ENCODE results near the gene STIM2. TPM values are rescaled to one million over a fixed set of nuclear protein-coding genes. Genes with fewer than 3 reads are reported as not detected.

STIM2 gene
- total RNA-seq, 1 experiment from 2014 or later, result 30.2 TPM

- BruUV-seq (replicated peaks), result no TSS peak
- Histone ChIP-seq H2AFZ (peak overlapping the region; percentile 94), H3F3A (ENCODE audit: insufficient read depth, low read depth) (peaks cover 19% of the 10 kb centered on the region), H3K27me3 (ENCODE audit: insufficient read depth, low read depth) (no peaks in the 10 kb centered on the region), H3K36me3 (ENCODE audit: low read depth) (no peaks in the 10 kb centered on the region), H4K20me1 (ENCODE audit: insufficient read depth) (no peaks in the 10 kb centered on the region), H3K9me3 (ENCODE audit: insufficient read depth, low read depth) (no peaks in the 10 kb centered on the region), H3K79me2 (ENCODE audit: low read depth) (peaks cover 32% of the 10 kb centered on the region), H3K27ac (no peak overlapping the region), H3K4me3 (peak overlapping the region; percentile 65), H3K4me1 (replicated peaks; ENCODE audit: insufficient read depth) (peaks cover 23% of the 10 kb centered on the region), H3K9me2 (ENCODE audit: insufficient read depth) (no peaks in the 10 kb centered on the region), H3K4me2 (peak overlapping the region; percentile 96)
- ChIA-PET CTCF (no interaction called here), POLR2A (ENCODE audit: unreplicated experiment) (interaction anchor here (0.6 kb wide), 4 partner anchors 12 to 806 kb away, joined by 3 to 7 read pairs (median 6); no protein-coding TSS in a partner anchor)
- intact Hi-C loops (cut with micrococcal nuclease; ENCODE audit: unreplicated experiment), result loop anchor here (5.0 to 10.0 kb wide), 3 partner anchors 133 to 1696 kb away; partner anchors contain the start of gene SEPSECS
- TF ChIP-seq EZH2 (IDR thresholded peaks at IDR 0.05; ENCODE audit: low read depth) (no peak), CTCF (conservative IDR thresholded peaks at IDR 0.05) (no peak)
- DNase-seq, result no peak
These were observed 2.4 kb upstream of the STIM2 start for GRCh38 chr4:26858035-26858918.

- TF ChIP-seq EZH2 (IDR thresholded peaks at IDR 0.05; ENCODE audit: low read depth), result no peak
- no peak for TF ChIP-seq CTCF (conservative IDR thresholded peaks at IDR 0.05)
- H3K27ac ChIP-seq, result 0 out of 2 replicates have a peak overlapping the region, but pooled peaks have one; percentile 67
These were observed 1.7 kb upstream of the STIM2 start for GRCh38 chr4:26858947-26859401.

GRCh38 chr4:26859762-26860156, 882 bp upstream of the STIM2 start:
- DNase-seq, result no peak
- H3K27ac ChIP-seq, result peak overlapping the region; percentile 67
- peak overlapping the region; percentile 65 for H3K4me3 ChIP-seq
- H3K4me1 ChIP-seq (replicated peaks; ENCODE audit: insufficient read depth), result peaks cover 26% of the 10 kb centered on the region
- no peaks in the 10 kb centered on the region for H3K9me3 ChIP-seq (ENCODE audit: insufficient read depth, low read depth)
- no peaks in the 10 kb centered on the region for H3K27me3 ChIP-seq (ENCODE audit: insufficient read depth, low read depth)
- H3K36me3 ChIP-seq (ENCODE audit: low read depth), result no peaks in the 10 kb centered on the region
- TF ChIP-seq EZH2 (IDR thresholded peaks at IDR 0.05; ENCODE audit: low read depth) (no peak), CTCF (conservative IDR thresholded peaks at IDR 0.05) (no peak)
- no peaks in the 10 kb centered on the region for H4K20me1 ChIP-seq (ENCODE audit: insufficient read depth)
- intact Hi-C loops (cut with micrococcal nuclease; ENCODE audit: unreplicated experiment), result loop anchor here (5.0 to 10.0 kb wide), 5 partner anchors 135 to 1697 kb away; partner anchors contain the start of genes SEPSECS and TBC1D19
- ChIA-PET CTCF (no interaction called here), POLR2A (ENCODE audit: unreplicated experiment) (no interaction called here)
- TSS peak; percentile 86 for BruUV-seq (replicated peaks)
- peak overlapping the region; percentile 96 for H2AFZ ChIP-seq
- no peaks in the 10 kb centered on the region for H3K9me2 ChIP-seq (ENCODE audit: insufficient read depth)
- peaks cover 19% of the 10 kb centered on the region for H3F3A ChIP-seq (ENCODE audit: insufficient read depth, low read depth)
- peaks cover 43% of the 10 kb centered on the region for H3K79me2 ChIP-seq (ENCODE audit: low read depth)
- H3K4me2 ChIP-seq, result peak overlapping the region; percentile 96

More at GRCh38 chr4:26858947-26859401, 1.7 kb upstream of the STIM2 start:
- H3K4me3 ChIP-seq, result peak overlapping the region; percentile 65
- H3K79me2 ChIP-seq (ENCODE audit: low read depth), result peaks cover 39% of the 10 kb centered on the region
- H2AFZ ChIP-seq, result peak overlapping the region; percentile 96
- DNase-seq, result no peak
- CTCF ChIA-PET, result no interaction called here
- H3K9me2 ChIP-seq (ENCODE audit: insufficient read depth), result no peaks in the 10 kb centered on the region
- no TSS peak for BruUV-seq (replicated peaks)
- no peaks in the 10 kb centered on the region for H3K27me3 ChIP-seq (ENCODE audit: insufficient read depth, low read depth)
- no peaks in the 10 kb centered on the region for H3K9me3 ChIP-seq (ENCODE audit: insufficient read depth, low read depth)
- no peaks in the 10 kb centered on the region for H3K36me3 ChIP-seq (ENCODE audit: low read depth)
- no peaks in the 10 kb centered on the region for H4K20me1 ChIP-seq (ENCODE audit: insufficient read depth)
- POLR2A ChIA-PET (ENCODE audit: unreplicated experiment), result no interaction called here
- intact Hi-C loops (cut with micrococcal nuclease; ENCODE audit: unreplicated experiment), result loop anchor here (5.0 to 10.0 kb wide), 3 partner anchors 134 to 1697 kb away; partner anchors contain the start of gene SEPSECS
- peaks cover 19% of the 10 kb centered on the region for H3F3A ChIP-seq (ENCODE audit: insufficient read depth, low read depth)
- H3K4me2 ChIP-seq, result peak overlapping the region; percentile 96
- peaks cover 26% of the 10 kb centered on the region for H3K4me1 ChIP-seq (replicated peaks; ENCODE audit: insufficient read depth)

Data from PC-9 (cell line).